CD14-positive monocyte (primary cell): ENCODE results near the gene AGO3. TPM values are rescaled to one million over a fixed set of nuclear protein-coding genes. Genes with fewer than 3 reads are reported as not detected.

Experiments
- DNase-seq, 3 donors: peaks; one replicate each; pipeline ENCODE4 v3.0.0-alpha.2; 2011 to 2022
- H2AFZ ChIP-seq: 2 replicates; pipeline ENCODE4 v1.6.0; 2012; ENCODE audit warnings: mild to moderate bottlenecking, low read depth, low read length, inconsistent platforms; ENCODE audit not compliant: insufficient read depth, poor library complexity, severe bottlenecking
- H3K27ac ChIP-seq, 2 donors: 1 replicate in 1 of 2; 2 replicates in 1 of 2; pipeline ENCODE4 v1.5.1; 2012 to 2013; ENCODE audit warnings: low read length in 2 of 2, control low read depth in 1 of 2, inconsistent platforms in 1 of 2, low read depth in 1 of 2, mild to moderate bottlenecking in 1 of 2
- H3K27me3 ChIP-seq, 2 donors: one replicate each; pipeline versions ENCODE4 v1.6.0 to v1.6.1; 2011 to 2013; ENCODE audit warnings: low read length in 2 of 2; ENCODE audit not compliant: control insufficient read depth in 2 of 2, insufficient read depth in 2 of 2
- H3K36me3 ChIP-seq, 2 donors: replicated peaks in 1 of 2; 1 replicate in 1 of 2; 2 replicates in 1 of 2; pipeline versions ENCODE4 v1.5.1 to v1.6.1; 2012 to 2013; ENCODE audit warnings: low read length in 2 of 2, control low read depth in 1 of 2, inconsistent platforms in 1 of 2, mild to moderate bottlenecking in 1 of 2; ENCODE audit not compliant: insufficient read depth in 2 of 2, control insufficient read depth in 1 of 2
- H3K4me1 ChIP-seq, 2 donors: 1 replicate in 1 of 2; 2 replicates in 1 of 2; pipeline versions ENCODE4 v1.5.1 to v1.6.1; 2012 to 2013; ENCODE audit warnings: low read length in 2 of 2, control low read depth in 1 of 2, inconsistent platforms in 1 of 2, mild to moderate bottlenecking in 1 of 2, moderate library complexity in 1 of 2; ENCODE audit not compliant: insufficient read depth in 2 of 2, control insufficient read depth in 1 of 2
- H3K4me2 ChIP-seq: replicated peaks from 2 replicates; pipeline ENCODE3; 2012; ENCODE audit warnings: low read length, moderate library complexity, mild to moderate bottlenecking; ENCODE audit not compliant: poor library complexity, severe bottlenecking; ENCODE audit errors: extremely low read depth
- H3K4me3 ChIP-seq, 3 experiments: fragments of 200-600 bp in 1 of 3; sonication (generic) in 1 of 3; replicated peaks in 1 of 3; 1 replicate in 2 of 3; 2 replicates in 1 of 3; pipeline ENCODE4 v1.5.1; 2011 to 2013; ENCODE audit warnings: low read length in 3 of 3, mild to moderate bottlenecking in 3 of 3, control low read depth in 2 of 3, low read depth in 2 of 3, inconsistent platforms in 1 of 3, moderate library complexity in 1 of 3
- H3K79me2 ChIP-seq: 2 replicates; pipeline ENCODE4 v1.6.0; 2012; ENCODE audit warnings: mild to moderate bottlenecking, control low read depth, inconsistent platforms, low read length, moderate library complexity; ENCODE audit not compliant: insufficient read depth
- H3K9ac ChIP-seq: 2 replicates; pipeline ENCODE4 v1.6.0; 2017; ENCODE audit warnings: low read length, mild to moderate bottlenecking; ENCODE audit not compliant: insufficient read depth, poor library complexity, severe bottlenecking
- H3K9me3 ChIP-seq, 2 donors: replicated peaks in 1 of 2; 1 replicate in 1 of 2; 2 replicates in 1 of 2; pipeline versions ENCODE4 v1.5.1 to v1.6.1; 2012 to 2013; ENCODE audit warnings: low read length in 2 of 2, control low read depth in 1 of 2; ENCODE audit not compliant: control insufficient read depth in 1 of 2, insufficient read depth in 1 of 2
- H4K20me1 ChIP-seq: 2 replicates; pipeline ENCODE4 v1.6.0; 2012; ENCODE audit warnings: mild to moderate bottlenecking, low read length, control low read depth, moderate library complexity; ENCODE audit not compliant: insufficient read depth
- H3K27ac Mint-ChIP-seq, 7 donors: one replicate each; pipeline ENCODE4 v1.8.0; 2020; ENCODE audit warnings: mild to moderate bottlenecking in 7 of 7, mixed read lengths in 7 of 7, moderate library complexity in 6 of 7, inconsistent platforms in 2 of 7
- H3K27me3 Mint-ChIP-seq, 3 donors: one replicate each; pipeline ENCODE4 v1.8.0; 2021 to 2022; ENCODE audit warnings: low read depth in 3 of 3, mild to moderate bottlenecking in 3 of 3, mixed read lengths in 3 of 3, moderate library complexity in 3 of 3, inconsistent platforms in 1 of 3
- H3K36me3 Mint-ChIP-seq, 2 donors: one replicate each; pipeline ENCODE4 v1.8.0; 2020; ENCODE audit warnings: mixed read lengths in 2 of 2, inconsistent platforms in 1 of 2, mild to moderate bottlenecking in 1 of 2
- H3K4me1 Mint-ChIP-seq: one replicate; pipeline ENCODE4 v1.8.0; 2020; ENCODE audit warnings: mild to moderate bottlenecking, mixed read lengths
- H3K4me3 Mint-ChIP-seq, 2 donors: one replicate each; pipeline ENCODE4 v1.8.0; 2020; ENCODE audit warnings: mild to moderate bottlenecking in 2 of 2, mixed read lengths in 2 of 2, moderate library complexity in 1 of 2
- H3K9me3 Mint-ChIP-seq, 7 donors: one replicate each; pipeline ENCODE4 v1.8.0; 2020 to 2022; ENCODE audit warnings: mixed read lengths in 7 of 7, mild to moderate bottlenecking in 6 of 7, moderate library complexity in 6 of 7, inconsistent platforms in 2 of 7
- WGBS: methylation state at CpG from one replicate; pipeline ENCODE4 v1.1.5; 2013; ENCODE audit warnings: missing lambda C conversion rate; ENCODE audit not compliant: insufficient coverage; 5-methylcytosine and 5-hydroxymethylcytosine counted together
- intact Hi-C, 2 donors: fragments of 100-400 bp; cut with micrococcal nuclease; formaldehyde crosslinking; loops; one replicate each; pipeline versions ENCODE4 v1.15.0 to v1.15.1; 2023
- polyA minus RNA-seq: library from RNA; depleted of rRNA, polyadenylated mRNA; stranded (reverse); fragments of >200 nt; gene quantifications from 2 replicates; pipeline ENCODE4 v1.2.3, GENCODE V29; 2012
- polyA plus RNA-seq, 3 donors: library from polyadenylated mRNA; depleted of rRNA in 1 of 3; unstranded in 2 of 3; stranded (reverse) in 1 of 3; fragments of 300-500 nt in 2 of 3; fragments of >200 nt in 1 of 3; fragmentation: Illumina TruSeq in 2 of 3; gene quantifications; 1 replicate in 2 of 3; 2 replicates in 1 of 3; pipeline ENCODE4 v1.2.3, GENCODE V29; 2012 to 2021
- total RNA-seq, 12 experiments: library from RNA in 1 of 12; stranded (reverse) in 1 of 12; fragments of 120-200 nt in 1 of 12; gene quantifications; one replicate each; pipeline ENCODE4 v1.2.4 and lab custom pipeline; 2013 to 2026; ENCODE audit warnings: mixed read lengths in 6 of 12, inconsistent platforms in 1 of 12
- TF ChIP-seq, protein P1 (sequence below): fragments of 200-600 bp; IDR thresholded peaks from one replicate; pipeline ENCODE4 v1.8.0; 2022; ENCODE audit warnings: antibody characterized with exemption, mild to moderate bottlenecking

Gene AGO3
- total RNA-seq (2013) = 25.3 TPM
- polyA plus RNA-seq (1 to 10 TPM; 6.3 to 9.0 (median 8.3) TPM), polyA minus RNA-seq (15.8 and 19.7 TPM in 2 replicates), total RNA-seq (lab: John Stamatoyannopoulos, UW) (52.1 to 183 (median 106) reads per million in 11 experiments)

DNA sequence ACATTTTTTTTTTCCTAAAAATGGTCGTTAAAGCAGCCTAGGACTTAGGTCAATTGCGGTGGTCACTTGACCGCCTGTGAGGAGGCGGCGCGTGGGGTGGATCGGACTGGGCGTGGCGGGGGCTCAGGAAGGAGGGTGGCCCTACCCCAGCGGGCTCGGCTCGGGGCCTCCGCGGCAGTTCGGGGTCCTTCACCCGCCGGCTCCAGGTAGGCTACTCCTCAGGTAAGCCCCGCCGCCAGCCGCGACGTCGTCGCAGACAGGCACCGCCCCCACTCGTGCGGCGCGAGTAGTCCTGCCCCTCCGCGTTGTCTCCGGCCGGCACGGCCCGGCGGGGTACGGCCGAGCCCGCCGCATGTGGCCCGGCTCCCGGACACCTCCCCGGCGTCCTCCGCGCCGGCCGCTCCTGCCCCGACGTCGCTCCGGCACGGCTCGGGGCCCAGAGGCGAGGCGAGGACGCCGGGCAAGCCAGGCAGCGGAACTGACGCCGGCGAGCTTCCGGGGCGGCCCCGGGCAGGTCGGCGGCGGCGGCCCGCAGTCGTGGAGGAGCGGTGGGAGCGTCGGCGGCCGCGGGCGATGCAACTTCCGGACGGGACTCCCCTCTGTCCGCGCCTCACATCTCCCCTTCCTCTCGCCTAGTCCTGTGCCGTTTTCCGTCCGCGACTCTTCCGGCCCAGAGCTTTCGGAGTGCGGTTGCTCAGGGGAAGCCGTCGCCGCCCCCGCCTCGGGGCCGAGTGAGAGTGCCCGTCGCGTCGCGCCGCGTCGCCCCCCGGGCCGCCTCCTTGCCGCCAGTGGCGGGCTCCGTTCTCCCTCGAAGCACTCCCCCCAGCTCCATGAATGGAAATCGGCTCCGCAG lies at the start of gene AGO3:
AGO3 (plus strand) TSS at position 513 of the 853 bp plus-strand sequence; CDS start at position 835, 322 bp downstream.
- Histone ChIP-seq H3K79me2 (peaks cover 48% of the 10 kb centered on the region), H3K4me3 (peak within 1 kb of the TSS; percentile 78 to 89 (median 88)), H3K27ac (peak within 1 kb of the TSS; percentile 72 to 95), H3K9me3 (no peaks in the 10 kb centered on the region), H3K36me3 (peaks cover 0 to 8% of the 10 kb centered on the region in 2 donors), H3K9ac (peak within 1 kb of the TSS; percentile 98), H3K4me1 (peaks cover 21 to 32% of the 10 kb centered on the region in 2 donors), H4K20me1 (peaks cover 6% of the 10 kb centered on the region), H3K27me3 (no peaks in the 10 kb centered on the region), H3K4me2 (peak within 1 kb of the TSS; percentile 88), H2AFZ (peak within 1 kb of the TSS; percentile 67)
- Mint-ChIP-seq H3K9me3 (no peaks in the 10 kb centered on the region), H3K27me3 (no peaks in the 10 kb centered on the region), H3K4me1 (peaks cover 30% of the 10 kb centered on the region), H3K36me3 (peaks cover 1 to 11% of the 10 kb centered on the region in 2 donors), H3K27ac (peak within 1 kb of the TSS; percentile 92 to 98 (median 96)), H3K4me3 (peak within 1 kb of the TSS; percentile 90 to 94)
- DNase-seq = peak; percentile 88 to 93 (median 90)
- WGBS = under 1% methylated on average over 97 of the region's 112 CpGs
- TF ChIP-seq, protein P1, sequence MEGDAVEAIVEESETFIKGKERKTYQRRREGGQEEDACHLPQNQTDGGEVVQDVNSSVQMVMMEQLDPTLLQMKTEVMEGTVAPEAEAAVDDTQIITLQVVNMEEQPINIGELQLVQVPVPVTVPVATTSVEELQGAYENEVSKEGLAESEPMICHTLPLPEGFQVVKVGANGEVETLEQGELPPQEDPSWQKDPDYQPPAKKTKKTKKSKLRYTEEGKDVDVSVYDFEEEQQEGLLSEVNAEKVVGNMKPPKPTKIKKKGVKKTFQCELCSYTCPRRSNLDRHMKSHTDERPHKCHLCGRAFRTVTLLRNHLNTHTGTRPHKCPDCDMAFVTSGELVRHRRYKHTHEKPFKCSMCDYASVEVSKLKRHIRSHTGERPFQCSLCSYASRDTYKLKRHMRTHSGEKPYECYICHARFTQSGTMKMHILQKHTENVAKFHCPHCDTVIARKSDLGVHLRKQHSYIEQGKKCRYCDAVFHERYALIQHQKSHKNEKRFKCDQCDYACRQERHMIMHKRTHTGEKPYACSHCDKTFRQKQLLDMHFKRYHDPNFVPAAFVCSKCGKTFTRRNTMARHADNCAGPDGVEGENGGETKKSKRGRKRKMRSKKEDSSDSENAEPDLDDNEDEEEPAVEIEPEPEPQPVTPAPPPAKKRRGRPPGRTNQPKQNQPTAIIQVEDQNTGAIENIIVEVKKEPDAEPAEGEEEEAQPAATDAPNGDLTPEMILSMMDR = no peak
- intact Hi-C loops = loop anchor here (5.0 to 10.0 kb wide), 3 partner anchors 39 to 126 kb away; partner anchors contain the start of genes AGO1 (in 1 of the 2) and AGO4 (in 1 of the 2)

DNA sequence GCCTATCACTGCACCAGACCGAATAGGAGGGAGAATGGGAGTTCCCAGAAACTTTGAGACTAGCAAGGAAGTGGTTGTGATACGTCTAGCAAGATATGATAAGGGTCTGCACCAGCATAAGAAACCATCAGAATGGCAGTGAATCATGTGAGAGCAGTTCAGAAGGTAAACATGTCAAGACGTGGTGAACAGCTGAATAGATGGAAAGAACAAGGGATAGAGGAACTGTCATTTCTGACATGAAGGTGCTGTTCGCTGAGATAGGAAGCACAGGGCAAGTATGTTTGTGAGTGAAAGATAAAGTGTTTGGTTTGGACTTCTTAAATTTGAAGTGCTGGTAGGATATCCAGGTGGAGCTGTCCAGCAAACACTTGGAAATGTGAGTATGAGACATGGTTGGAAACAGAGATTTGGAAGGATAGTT lies 49.0 kb upstream of the AGO3 start:
- Histone ChIP-seq H2AFZ (no peak overlapping the region), H3K9me3 (no peaks in the 10 kb centered on the region), H3K4me1 (peaks cover 39 to 41% of the 10 kb centered on the region in 2 donors), H3K9ac (no peak overlapping the region), H3K4me3 (no peak overlapping the region), H3K27me3 (no peaks in the 10 kb centered on the region), H3K4me2 (no peak overlapping the region), H3K79me2 (peaks cover 43% of the 10 kb centered on the region), H3K27ac (no peak overlapping the region), H4K20me1 (peaks cover 27% of the 10 kb centered on the region), H3K36me3 (no peaks in the 10 kb centered on the region)
- Mint-ChIP-seq H3K9me3 (no peaks in the 10 kb centered on the region), H3K4me1 (peaks cover 40% of the 10 kb centered on the region), H3K36me3 (peaks cover 0 to 2% of the 10 kb centered on the region in 2 donors), H3K27ac (peak overlapping the region in 2 of 7 donors; percentile 3 to 60), H3K4me3 (no peak overlapping the region), H3K27me3 (peaks cover 0 to 4% (median 1%) of the 10 kb centered on the region in 3 donors)
- intact Hi-C loops = loop anchor here in 1 of 2 donors (5.0 kb wide), 1 partner anchor 50 kb away; the partner anchor contains the start of gene AGO3
- TF ChIP-seq, protein P1 = no peak
- 17% methylated on average over 4 of the region's 4 CpGs for WGBS
- no peak for DNase-seq
